ENCODE data around the gene DHX32.

GRCh38 chr10:125845617-125846016, 35.5 kb downstream of the DHX32 start:
- no peak for TF ChIP-seq CTCF (IDR thresholded peaks at IDR 0.05)
- no peak for TF ChIP-seq EZH2 (IDR thresholded peaks at IDR 0.05; ENCODE audit: borderline replicate concordance, insufficient read depth, low read depth, low read length, poor library complexity, severe bottlenecking)
